ENCODE data around the gene NRIP1. TPM values are rescaled to one million over a fixed set of nuclear protein-coding genes. Genes with fewer than 3 reads are reported as not detected.

The NRIP1 gene
- total RNA-seq, 2 donors from 2014 or later, result 29.3 to 43.1 TPM

GRCh38 chr21:14911351-14911750, 153.4 kb downstream of the NRIP1 start:
- H3K27me3 ChIP-seq (replicated peaks; ENCODE audit: insufficient read depth), result no peaks in the 10 kb centered on the region
- no peaks in the 10 kb centered on the region for H3K9me3 ChIP-seq
- H3K36me3 ChIP-seq, result no peaks in the 10 kb centered on the region
- TF ChIP-seq POLR2A (IDR thresholded peaks at IDR 0.05) (no peak), POLR2AphosphoS5 (IDR thresholded peaks at IDR 0.05) (no peak), CTCF (IDR thresholded peaks at IDR 0.05) (no peak)
- H3K4me1 ChIP-seq (replicated peaks), result no peaks in the 10 kb centered on the region
- H3K4me3 ChIP-seq, result no peak overlapping the region
- intact Hi-C loops (cut with DNase I), result no loop called here
- no peak overlapping the region for H3K27ac ChIP-seq
- DNase-seq (ENCODE audit: low spot score), result no peak

All from prostate gland (tissue), 2 donors.